GM21360 (cell line): ENCODE results near the gene AGAP1.

Experiments
- ATAC-seq: cut with Tn5 transposase; IDR thresholded peaks from one replicate; pipeline ENCODE4 v1.9.1; 2021; ENCODE audit warnings: mild to moderate bottlenecking, moderate library complexity; ENCODE audit not compliant: unreplicated experiment

The AGAP1 gene

DNA sequence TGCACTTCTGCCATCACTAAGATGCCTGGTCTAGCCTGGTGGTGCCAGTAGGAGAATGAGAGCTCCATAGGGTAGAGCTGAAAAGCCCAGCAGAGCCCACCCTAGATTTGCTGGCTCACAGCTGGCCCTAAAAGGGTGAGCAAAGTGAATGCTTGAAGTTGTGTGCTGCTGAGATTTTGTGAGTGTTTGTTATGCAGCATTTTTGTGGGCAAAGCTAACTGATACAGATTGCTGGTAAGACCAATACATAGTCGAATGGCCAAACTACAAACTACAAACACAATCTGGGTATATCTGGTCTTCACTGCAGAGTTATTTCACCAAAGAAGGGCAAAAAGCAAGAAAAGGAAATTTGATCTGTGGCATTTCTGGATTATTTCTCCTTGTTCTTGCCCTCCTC is 7.1 kb upstream of the AGAP1 start:
- no peak for ATAC-seq

DNA sequence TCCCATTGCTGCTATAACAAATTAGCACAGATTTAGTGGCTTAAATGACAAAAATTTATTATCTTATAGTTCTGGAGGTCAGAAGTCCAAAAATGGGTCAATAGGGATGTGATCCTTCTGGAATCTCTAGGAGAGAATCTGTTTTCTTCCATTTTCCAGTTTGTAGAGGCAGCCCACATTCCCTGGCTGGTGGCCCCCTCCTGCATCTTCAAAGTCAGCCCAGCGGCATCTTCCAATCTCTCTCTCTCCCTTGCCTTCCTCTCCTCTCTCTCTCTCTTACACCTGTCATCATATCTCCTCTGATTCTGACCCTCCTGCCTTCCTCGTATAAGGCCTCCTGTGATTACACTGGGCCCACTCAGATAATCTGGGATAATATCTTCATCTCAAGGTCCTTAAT is 3.9 kb upstream of the AGAP1 start:
- ATAC-seq, result no peak

DNA sequence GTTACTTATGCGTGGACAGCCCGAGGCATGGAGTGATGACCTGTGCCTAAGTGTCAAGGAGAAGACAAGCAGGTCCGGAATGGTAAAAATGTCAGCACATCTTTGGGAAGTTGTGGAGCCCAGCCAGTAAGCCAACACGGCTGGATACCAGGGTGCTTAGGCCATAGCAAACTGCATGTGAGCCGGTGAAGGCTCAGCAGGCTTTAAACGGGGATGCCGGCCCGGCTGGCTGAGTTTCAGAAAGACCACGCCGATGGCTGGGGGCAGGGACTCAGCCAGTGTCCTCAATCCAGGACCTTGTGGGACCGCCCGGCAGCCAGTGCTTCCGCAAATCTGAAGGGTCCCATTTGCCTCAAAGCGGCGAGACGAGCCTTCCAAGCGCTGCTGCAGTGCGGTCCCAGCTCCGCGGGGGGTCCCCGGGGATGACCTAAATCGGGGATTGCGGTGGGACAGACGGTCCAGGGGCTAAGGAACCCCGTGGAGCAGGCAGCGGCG is 946 bp upstream of the AGAP1 start:
- ATAC-seq, result no peak

DNA sequence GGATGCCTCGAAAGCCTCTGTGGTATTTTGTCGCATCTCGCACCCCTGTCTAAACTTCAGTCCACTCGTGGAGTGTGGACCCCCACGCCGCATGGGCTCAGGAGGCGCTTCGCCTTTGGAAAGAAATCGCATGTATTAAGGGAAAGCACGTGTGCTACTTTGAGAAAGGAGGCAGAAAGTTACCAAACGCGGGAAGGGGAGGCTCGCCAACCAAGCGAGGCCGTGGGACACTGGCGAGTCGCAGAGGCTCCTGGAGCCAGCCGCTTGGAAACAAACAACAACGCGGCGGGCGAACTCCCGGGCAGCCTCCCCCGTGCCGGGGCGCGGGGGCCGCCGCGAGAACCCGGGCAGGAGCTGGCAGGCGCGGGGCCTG is 455 bp upstream of the AGAP1 start:
- no peak for ATAC-seq

DNA sequence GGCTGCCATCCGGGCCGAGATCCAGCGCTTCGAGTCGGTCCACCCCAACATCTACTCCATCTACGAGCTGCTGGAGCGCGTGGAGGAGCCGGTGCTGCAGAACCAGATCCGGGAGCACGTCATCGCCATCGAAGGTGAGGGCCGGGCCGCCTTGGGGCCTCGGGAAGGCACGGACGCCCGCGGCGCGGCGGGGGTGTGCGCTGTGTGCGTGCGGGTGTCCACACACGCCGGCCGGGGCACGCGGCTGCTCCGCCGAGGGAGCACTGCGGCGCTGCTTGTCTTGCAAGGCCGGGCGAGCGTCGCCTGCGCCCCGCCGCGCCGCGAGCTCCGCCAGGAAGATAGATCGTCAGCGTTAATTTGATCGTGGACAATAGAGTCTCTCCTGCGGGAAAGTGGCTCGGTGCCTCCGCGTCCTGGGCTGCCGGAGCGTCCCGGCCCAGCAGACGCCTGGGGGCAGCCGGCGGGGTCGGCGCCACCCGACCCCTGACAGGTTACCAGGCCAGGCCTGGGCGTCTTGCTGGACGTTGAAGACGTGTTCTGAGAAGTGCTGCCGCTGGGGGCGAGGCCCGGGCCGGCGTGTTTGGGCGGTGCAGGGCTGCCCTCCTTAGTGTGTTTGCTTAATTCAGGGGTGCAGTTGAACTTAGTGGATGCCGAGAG is 1.0 kb downstream of the AGAP1 start:
- no peak for ATAC-seq

DNA sequence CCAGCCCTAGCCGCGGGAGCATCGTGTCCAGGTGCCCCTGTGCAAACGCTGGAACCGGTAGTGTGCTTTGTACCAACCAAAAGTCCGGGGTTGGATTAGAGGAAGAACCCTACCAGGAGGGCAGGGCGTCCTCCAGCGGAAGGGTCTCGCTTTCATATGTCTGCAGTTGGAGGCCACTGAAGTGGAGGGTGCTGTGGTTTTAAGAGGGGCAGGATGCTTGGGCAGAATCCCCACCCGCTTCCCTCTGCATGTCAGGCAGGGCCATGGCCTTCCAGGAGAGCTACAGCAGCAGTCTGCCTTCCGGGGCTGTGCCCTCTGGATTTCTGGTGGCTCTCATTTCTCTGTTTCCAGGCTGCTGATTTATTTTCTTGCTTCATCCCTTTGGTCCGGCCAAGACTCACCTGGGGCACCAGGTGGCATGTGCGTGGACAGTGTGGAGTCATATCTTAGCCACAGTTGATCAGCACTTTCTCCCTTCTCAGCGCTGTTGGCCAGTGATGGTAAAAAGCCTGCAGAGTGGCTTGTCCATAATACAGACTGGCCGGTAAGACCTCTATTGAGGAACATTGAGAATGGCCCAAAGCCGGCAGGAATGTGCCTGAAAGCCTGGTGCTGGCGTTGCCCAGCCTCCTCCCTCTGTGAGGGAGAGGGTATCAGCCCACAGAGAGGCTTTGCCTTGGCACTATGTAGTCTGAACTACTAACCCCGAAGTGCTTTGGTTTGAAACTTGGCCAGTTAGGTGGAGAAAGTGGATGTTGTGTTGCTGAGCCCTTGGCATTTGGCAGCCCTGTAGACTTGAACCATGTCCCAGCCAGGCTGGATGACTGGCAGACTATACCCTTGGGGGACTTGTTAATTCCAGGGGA is 1.8 kb downstream of the AGAP1 start:
- ATAC-seq, result no peak

DNA sequence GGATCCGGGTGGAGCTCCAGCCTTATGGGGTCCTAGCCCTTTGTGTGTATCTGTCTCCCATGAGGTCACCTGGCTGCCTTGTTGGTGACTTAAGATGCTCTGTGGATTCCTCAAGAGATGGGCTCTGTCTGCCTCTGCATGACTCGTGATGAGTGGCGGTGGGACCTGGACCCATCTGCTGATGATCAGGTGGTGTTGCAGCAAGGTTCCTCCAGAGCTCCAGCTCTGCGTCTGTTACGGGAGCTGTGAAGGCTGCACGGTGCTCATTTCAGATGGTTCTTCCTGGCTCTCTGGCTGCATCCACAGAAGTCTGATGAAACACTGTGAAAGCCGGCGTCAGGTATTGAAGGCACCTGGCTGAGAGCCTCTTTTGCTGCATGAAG is 2.4 kb downstream of the AGAP1 start:
- no peak for ATAC-seq

DNA sequence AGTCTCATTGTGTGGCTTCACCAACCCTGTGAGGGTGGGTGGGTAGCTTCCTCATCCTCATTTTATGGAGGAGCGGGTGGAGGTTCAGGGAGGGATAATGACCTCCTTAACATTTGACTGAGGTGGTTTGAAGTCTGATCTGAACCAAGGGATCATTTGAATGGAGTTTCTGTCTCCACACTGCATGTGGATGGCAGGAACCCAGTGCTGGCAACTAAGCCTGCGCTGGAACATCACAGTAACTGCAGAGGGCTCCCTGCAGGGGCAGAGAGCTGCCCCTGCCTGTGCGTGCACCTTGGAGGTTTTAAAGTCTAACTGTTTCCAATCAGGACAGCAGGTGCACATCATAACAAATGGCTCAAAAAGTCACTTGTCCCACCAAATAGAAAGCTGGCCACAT is 3.3 kb downstream of the AGAP1 start:
- ATAC-seq, result no peak

DNA sequence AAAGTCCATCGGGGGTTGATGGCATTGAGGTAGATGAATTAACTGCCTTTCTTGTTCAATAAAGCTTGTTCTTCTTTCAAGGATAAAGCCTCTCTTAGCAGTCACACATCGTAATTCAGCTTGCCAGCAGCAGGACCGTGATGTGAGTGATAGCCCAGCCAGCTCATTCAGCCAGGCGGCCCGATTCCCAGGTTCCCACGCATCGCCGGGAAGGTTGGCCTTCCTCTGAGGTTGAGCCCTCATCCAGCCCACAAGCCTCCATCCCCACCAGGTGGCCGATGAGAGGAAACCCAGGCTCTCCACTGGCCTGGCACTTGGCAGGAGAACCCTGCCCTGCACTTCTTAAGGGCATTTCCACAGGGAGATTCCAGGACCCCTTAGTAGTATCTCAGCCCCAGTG is 4.7 kb downstream of the AGAP1 start:
- ATAC-seq, result no peak

DNA sequence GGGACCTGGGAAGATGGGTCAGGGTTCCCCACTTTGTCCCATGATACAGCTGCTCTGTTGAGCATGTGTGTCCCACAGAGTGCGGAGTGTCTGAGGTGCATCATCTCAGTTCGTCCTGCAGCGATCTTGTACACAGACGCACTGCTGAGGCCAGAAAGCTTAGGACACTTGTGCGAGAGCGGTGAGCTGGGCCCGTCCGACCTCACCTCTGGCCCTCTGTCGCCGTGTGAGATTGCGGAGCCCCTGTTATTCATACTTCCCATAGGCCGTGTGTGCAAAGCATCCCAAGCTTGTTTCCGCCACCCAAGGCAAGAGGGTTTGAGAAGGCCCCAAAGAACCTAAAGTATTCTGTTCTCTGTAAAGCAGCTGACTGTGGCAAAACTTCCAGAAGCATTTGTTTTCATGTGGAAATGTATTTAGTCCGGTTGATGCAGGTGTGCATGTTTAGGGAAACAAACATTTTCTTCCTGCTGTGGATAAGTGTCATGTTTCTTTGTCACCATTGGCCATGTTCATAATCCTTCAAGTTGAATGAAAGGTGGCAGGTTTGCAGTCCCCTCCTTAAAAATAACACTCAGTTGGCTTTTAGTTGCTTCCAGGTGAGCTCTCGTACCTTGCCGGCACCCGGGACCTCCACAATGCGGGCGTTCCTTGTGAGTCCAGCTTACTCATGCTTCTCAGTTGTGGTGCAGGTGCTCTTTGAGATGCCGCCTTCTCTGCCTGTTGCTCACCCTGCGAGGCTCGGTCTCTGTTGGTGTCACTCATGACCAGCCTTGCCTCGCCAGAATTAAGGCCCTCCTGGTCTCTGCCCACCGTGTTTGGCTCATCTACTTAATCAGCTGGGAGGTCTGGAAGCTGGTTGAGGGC is 5.3 kb downstream of the AGAP1 start:
- no peak for ATAC-seq

DNA sequence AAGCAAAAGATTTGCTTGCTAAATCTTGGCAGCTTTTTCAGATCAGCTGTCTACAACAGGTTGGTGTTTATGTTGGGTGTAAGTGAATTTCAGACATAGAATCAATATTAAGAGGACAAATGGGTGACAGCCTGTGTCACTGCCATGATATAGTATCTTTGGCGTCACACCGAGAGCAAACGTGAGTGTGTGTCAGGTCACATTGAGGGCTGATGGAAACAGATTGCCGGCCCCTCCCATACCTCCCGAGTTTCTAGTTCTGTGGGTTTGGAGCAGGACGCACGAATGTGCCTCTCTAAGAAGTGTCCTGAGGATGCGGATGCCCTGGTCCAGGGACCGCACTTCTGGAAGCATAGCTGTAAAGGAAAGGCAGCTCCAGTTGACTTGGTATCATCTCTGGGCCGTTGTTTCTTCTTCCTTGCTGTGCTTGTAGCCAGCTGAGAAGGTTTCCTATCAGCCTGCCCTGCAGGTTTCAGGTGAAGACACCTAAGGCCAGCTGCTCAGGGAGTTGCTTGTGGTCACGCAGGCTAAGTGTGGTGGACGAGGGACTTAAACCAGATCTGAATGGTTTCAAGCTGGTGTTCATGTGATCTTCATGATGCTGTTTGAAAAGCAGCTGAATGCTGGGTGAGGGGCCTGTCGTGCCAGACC is 6.4 kb downstream of the AGAP1 start:
- ATAC-seq, result no peak

DNA sequence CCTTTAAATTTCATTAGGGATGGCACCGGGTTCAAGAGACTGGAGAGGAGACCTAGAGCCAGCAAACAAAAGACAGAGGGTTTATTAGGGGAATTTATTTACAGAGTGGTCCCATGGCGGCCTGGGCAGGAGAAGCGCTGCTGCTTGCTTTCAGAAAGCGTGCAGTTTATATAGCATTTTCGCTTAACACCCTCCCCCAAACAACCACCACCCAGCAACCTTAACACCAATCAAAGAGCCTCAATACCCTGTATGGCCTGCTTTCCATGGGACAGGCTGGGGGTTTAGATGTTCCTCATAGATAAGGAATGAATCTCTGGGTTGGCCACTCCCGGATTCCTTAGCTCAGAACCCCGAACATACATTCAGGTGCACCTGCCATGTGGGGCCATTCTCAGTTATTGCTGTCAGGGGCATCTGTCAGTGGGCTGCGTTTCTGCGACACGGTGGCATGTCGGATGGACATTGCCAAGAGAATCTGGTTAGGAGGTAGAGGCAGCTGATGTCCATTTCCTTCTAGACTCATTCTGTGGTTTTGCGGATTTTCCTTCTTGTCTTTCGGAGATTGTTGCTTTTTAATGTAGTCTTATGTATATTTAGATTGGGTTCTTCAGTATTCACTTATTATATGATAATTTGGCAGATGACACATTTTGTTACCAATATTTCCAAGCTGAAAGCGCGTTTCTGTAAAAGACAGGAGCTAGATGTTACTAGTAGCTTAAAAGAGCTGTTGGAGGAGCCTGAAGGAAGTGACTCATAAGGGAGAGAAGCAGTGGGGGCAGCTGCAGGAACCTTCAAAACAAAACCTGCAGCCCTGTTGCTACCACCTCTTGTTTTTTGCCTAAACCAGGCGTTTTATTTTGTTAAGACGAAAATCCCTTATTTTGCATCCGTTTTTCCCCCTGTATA is 7.2 kb downstream of the AGAP1 start:
- no peak for ATAC-seq

DNA sequence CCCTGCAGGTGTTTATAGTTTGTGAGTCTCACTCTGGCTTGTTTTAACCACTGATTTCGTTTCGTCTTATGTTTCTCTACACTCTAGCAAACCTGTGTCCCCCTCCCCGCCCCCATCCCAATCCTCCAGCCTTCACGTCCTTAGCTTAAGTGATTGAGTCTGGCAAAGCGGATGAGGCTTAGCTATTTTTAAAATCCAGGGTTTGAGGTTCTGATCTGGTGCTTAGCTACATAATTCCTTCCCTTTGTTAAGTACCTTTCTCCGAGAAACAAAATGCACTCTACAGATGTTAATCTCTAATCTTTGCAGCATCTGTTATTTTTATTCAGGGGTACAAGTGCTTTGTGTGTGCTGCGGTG is 7.8 kb downstream of the AGAP1 start:
- ATAC-seq, result no peak

DNA sequence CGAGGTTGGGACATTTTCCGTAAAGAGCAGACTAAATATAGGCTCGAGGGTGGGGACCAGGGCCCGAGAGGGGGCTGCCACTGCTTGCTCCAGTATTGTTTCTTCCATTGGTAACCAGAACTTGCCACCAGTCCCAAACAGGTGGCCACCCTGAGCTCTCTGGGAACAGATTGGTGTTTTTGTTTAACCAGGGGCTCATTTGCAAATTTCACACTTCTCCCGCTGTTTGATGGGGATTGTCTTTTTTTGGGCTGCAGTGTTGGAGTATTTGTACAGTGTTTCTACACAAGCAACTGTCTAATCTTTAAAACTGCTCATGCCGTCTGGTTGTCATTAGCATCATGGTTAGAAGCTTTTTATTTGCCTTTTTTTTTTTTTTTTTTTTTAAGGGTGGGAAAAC is 8.5 kb downstream of the AGAP1 start:
- no peak for ATAC-seq

DNA sequence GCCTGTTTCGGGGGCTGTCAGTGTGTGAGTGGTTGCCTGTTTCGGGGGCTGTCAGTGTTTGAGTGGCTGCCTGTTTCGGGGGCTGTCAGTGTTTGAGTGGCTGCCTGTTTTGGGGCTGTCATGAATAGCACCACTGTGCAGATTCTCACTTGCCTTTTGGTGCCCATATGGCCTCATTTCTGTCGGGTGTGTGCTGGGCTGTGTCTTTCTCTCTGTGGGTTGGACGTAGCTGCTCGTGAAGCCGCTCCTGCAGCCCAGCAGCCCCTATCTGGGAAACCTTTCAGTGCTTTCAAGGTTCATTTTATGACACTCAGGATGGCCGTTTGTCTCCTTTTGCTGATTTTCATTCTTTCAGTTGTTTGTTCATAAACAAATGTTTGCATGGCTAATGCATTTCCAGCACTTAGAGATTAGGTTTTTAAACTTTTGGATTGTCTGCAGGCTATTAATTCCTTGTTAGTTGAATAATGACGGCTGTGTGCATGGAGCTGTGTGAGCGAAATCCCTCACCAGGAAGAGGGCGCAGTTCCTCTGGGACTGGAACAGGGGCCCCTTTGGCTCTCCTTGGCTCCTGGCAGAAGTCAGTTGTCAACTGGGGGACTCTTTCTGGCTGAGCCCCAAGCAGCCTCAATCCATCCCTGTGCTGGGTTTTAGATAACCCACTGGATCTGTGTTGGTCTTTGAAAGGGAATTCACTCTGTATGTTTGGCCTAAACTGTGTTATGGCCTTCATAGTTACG is 10.8 kb downstream of the AGAP1 start:
- ATAC-seq, result no peak

DNA sequence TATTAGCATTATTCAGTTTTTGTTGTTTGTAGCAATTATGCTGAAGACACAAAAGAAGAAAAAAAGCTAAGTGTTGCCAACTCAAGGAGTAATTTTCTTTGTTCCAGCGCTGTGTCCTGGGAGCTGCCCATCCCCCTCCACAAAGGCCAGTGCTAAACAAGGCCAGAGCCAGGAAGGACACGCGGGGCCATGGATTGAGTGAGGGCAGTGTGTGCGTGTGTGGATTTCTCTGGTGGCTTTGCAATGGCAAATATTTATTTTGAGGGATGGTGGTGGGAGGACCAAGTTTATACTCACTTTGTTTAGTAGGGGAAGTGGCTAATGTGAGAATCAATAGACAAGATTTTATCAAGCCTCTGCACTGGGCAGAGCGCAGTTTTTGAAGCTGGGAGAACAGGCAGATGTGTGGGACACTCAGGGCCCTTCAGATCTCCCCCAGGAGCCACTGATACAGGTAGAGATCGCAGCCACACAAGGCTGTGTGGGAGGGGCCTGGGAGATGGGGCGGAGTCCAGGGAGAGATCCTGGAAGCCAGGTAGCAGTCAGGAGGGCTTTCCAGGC is 11.4 kb downstream of the AGAP1 start:
- ATAC-seq, result no peak

DNA sequence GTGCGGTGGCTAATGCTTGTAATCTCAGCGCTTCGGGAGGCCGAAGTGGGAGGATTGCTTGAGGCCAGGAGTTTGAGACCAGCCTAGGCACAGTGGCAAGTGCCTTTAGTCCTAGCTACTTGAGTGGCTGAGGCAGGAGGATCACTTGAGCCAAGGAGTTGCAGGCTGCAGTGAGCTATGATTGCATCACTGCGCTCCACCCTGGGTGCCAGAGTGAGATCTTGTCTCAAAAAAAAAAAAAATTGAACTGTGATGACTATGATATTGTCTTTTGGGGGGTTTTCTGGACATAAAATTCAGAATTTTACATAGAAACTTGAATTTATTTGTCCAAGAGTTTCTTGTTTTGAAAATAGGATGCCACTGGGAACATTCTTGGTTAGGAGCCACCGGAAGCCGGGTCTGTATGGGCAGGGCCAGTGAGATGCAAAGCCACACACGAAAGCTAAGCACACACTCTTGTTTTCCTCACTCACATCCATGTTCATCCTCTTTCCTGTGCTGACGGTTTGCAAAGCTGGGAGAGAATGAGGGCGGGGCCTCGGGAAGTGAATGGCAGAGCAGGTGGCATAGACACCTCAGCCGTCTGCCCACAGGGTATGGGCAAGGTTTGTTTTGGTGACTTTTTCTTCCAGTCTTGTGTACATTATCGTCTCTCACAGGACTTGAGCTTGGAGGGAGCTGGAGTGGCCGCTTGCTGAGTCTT is 12.6 kb downstream of the AGAP1 start:
- no peak for ATAC-seq

DNA sequence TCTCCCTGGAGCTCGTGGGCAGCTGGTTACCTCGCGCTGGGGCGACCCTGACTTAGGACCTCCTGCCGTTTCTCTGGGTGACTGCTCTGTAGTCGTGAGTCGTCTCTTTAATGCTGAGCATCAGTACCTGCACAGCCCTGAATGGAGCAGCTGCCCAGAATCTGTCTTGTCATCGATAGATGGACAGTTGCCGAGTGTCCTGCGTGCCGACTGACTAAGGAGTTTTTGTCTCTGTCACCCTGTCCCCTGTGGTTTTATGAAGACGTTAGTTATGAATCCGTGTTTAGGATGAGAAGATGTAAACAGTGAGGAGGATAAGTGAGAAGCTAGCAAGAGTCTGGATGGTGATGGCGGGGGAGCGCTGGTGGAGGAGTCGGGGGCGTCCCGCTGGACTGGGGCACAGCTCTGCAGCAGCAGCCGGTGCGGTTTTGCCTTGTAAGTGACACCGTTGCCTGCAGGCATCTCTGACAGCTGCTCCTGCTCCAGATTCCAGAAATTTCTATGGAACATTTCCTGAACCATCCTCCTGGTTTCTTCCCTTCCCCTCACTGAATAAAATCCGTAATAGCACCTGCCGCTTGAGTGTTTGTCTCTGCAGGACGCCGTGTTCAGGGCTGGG is 13.3 kb downstream of the AGAP1 start:
- no peak for ATAC-seq
